GM21619 (cell line): ENCODE data around the gene C1QC.

Experiments
- ATAC-seq: cut with Tn5 transposase; IDR thresholded peaks from one replicate; pipeline ENCODE4 v1.9.1; 2021; ENCODE audit not compliant: unreplicated experiment

The C1QC gene

GRCh38 chr1:22676916-22677583 lies 33.6 kb downstream of the C1QC start:
- no peak for ATAC-seq

GRCh38 chr1:22677931-22678896 lies 34.8 kb downstream of the C1QC start:
- ATAC-seq = no peak

DNA sequence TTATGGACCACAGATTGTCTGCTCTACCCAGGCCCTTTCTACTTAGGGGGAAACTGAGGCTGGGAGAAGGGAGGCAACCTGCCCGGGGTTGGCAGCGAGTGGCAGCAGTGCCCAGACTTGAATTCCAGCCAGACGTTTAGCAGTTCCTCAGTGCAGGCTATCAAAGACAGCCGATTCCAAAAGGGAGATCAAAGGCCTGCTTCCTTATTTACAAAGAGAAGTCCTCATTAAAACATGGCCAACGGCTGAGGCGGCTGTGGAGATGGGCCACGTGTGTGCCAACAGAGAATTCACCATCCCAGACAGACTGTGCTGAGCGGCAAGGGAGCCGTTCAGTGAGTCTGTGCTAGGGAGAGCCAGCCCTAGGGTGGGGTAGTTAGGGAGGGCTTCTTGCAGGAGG lies 37.3 kb downstream of the C1QC start:
- no peak for ATAC-seq

GRCh38 chr1:22681556-22682276 lies 38.3 kb downstream of the C1QC start:
- no peak for ATAC-seq

- no peak for ATAC-seq
Observed at GRCh38 chr1:22683547-22683946, 40.1 kb downstream of the C1QC start.

DNA sequence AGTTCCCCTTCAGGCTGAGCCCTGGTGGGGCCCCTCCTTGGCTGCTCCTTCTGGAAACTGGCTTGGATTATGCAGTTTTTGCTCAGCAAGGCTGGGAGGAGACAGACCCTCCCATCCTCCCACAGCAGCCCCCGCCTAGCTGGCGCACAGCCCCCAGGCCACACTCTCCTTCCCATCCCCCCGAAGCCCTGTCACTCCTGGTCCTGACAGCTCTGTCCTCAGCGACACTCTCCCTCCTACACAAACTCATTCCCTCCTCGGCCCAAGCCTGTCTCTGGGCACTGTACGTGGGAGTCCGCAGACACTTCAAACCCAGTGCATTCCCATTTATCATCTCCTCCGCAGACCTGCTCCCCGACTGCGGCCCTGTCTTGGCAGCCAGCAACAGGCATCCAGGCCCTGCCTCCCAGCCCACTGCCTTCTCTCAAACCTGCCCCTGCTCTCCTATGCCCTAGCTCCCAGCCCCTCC lies 42.2 kb downstream of the C1QC start:
- no peak for ATAC-seq

- ATAC-seq = no peak
Observed at GRCh38 chr1:22687191-22687590, 43.8 kb downstream of the C1QC start.

DNA sequence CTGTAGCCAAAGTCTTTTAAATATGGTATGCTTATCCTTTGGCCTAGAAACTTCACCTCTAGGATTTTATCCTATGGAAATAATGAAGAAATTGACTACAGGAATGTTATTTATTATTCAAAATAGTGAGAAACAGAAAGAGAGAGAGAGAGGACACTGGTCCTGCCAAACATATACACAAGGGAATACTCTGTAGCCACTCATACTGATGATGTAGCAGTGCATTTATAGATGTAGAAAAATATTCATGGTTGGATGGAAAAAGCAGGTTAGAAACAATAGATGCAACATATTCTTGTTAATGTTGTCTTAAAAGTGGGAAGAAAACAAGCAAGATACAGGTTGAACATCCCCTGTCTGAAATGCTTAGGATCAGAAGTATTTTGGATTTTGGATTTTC lies 45.0 kb downstream of the C1QC start:
- ATAC-seq = no peak

- no peak for ATAC-seq
Observed at GRCh38 chr1:22689505-22689904, 46.1 kb downstream of the C1QC start.

DNA sequence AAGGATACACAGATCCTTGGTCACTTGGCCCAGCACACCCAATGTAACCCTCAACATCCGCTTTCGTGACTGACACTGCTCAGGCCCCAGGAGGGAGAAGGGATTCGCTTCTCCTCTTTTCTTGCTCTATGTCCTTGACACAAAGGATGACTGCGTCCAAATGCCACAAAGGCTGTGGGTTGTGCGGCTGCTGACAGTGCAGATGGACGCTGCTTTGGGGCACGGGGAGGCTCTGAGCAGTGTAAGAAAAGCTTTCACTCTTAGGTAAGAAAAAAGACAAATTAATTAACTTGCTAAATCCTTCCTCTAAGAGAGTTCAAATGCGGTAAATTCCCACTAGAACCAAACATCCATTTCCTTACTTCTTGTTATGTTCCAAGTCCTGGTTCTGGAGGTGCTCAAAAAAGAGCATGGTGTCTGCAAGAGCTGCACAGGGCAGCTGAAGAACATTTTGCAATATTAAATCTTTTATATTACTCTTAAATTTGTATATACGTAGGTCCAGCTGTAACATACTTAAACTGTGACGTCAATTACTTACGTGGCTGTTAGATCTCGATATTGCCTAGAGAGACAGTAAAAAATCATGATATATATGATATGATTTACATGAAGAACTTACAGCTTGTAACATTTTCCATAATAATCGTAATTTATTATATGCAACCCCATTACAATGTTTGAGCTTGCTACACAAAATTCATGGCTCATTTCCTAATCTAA lies 47.8 kb downstream of the C1QC start:
- no peak for ATAC-seq

DNA sequence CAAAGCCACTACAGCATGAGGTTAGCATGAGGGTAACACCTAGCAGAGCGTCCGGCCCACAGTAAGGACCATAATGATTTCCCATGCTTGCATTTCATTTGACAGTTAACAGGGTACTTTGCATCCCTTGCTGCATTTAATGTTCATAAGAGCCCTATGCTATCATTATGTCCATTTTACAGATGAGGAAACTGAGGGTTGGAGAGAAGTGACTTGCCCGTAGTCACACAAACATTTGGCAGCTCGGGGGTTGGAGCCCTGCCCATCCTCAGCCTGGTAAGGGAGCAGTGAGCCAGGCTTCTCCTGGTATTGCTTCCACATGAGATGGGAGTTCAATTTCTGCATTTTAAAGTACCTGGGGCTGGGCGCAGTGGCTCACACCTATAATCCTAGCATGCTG lies 50.7 kb downstream of the C1QC start:
- no peak for ATAC-seq

DNA sequence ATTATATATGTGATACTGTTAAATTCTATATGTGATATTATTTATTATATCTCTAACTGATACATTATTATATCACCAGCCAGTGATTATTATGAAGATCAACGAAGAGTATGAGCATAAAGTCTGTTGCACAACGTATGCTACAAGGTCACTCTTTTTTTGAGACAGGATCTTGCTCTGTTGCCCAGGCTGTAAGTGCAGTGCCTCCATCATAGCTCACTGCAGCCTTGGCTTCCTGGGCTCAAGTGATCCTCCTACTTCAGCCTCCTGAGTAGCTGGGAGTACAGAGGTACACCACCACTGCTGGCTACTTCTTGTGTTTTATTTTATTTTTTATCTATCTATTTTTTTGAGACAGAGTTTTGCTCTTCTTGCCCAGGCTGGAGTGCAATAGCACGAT lies 53.2 kb downstream of the C1QC start:
- ATAC-seq = no peak
